GM12878 (cell line): ENCODE results near the gene GNAZ. TPM values are rescaled to one million over a fixed set of nuclear protein-coding genes. Genes with fewer than 3 reads are reported as not detected.

Experiments used
- ATAC-seq: fragments of 200-7000 bp; cut with Tn5 transposase; 3 replicates; pipeline ENCODE4 v1.9.1; 2020; ENCODE audit warnings: mild to moderate bottlenecking, moderate library complexity
- BruUV-seq: library from RNA; stranded (reverse); fragments of 400-500 nt; replicated peaks from 2 replicates; lab custom pipeline; 2021; lab: Mats Ljungman, UMichigan
- CTCF ChIA-PET: fragments of 300-600 bp; sonication (Branson Sonifier 250); formaldehyde crosslinking; extraction: SDS; loops from one replicate; lab custom pipeline; 2021; ENCODE audit warnings: inconsistent platforms; lab: Yijun Ruan, JAX
- POLR2A ChIA-PET: fragments of 350-600 bp; formaldehyde crosslinking; extraction: SDS; loops from one replicate; lab custom pipeline; 2021; ENCODE audit warnings: inconsistent platforms; lab: Charles Lee
- RAD21 ChIA-PET: fragments of 300-600 bp; sonication (Branson Sonifier 250); formaldehyde crosslinking; loops from one replicate; lab custom pipeline; 2023; ENCODE audit warnings: antibody characterized with exemption; ENCODE audit not compliant: unreplicated experiment; lab: Charles Lee
- SMC1A ChIA-PET: fragments of 300-600 bp; sonication (Branson Sonifier 250); formaldehyde crosslinking; loops from one replicate; lab custom pipeline; 2023; ENCODE audit not compliant: unreplicated experiment, uncharacterized antibody; lab: Charles Lee
- DNase-seq: peaks from one replicate; pipeline ENCODE4 v3.0.0-alpha.2; 2011; ENCODE audit warnings: low read depth, low spot score
- FAIRE-seq: peaks from 3 replicates; lab custom pipeline; 2011; peaks lifted over from hg19 to GRCh38; lab: Jason Lieb, UNC
- H2AFZ ChIP-seq: 2 replicates; pipeline ENCODE4 v1.6.0; 2011; ENCODE audit warnings: low read depth, low read length, control low read depth; ENCODE audit not compliant: control insufficient read depth
- H3K27ac ChIP-seq: 2 replicates; pipeline ENCODE4 v1.5.1; 2011; ENCODE audit warnings: control low read depth; ENCODE audit not compliant: control insufficient read depth, insufficient read depth
- H3K27me3 ChIP-seq, 2 experiments: replicated peaks in 1 of 2; 2 replicates each; pipeline versions ENCODE4 v1.6.0 to v1.6.1; 2011; ENCODE audit warnings: low read length in 1 of 2; ENCODE audit not compliant: control insufficient read depth in 2 of 2, insufficient read depth in 2 of 2
- H3K36me3 ChIP-seq, 2 experiments: 2 replicates each; pipeline ENCODE4 v1.5.1; 2011; ENCODE audit warnings: low read length in 1 of 2; ENCODE audit not compliant: control insufficient read depth in 2 of 2, insufficient read depth in 2 of 2
- H3K4me1 ChIP-seq: 2 replicates; pipeline ENCODE4 v1.6.1; 2011; ENCODE audit warnings: mild to moderate bottlenecking, low read length, moderate library complexity, mixed read lengths; ENCODE audit not compliant: control insufficient read depth, insufficient read depth
- H3K4me2 ChIP-seq: 2 replicates; pipeline ENCODE4 v1.6.0; 2011; ENCODE audit warnings: control low read depth; ENCODE audit not compliant: control insufficient read depth, insufficient read depth
- H3K4me3 ChIP-seq: fragments of 200-600 bp; sonication (generic); 2 replicates; pipeline ENCODE4 v1.5.1; 2016
- H3K79me2 ChIP-seq: 2 replicates; pipeline ENCODE4 v1.6.0; 2011; ENCODE audit warnings: low read length; ENCODE audit not compliant: control insufficient read depth, insufficient read depth
- H3K9ac ChIP-seq: 2 replicates; pipeline ENCODE4 v1.8.0; 2011; ENCODE audit warnings: low read length, control low read depth, mixed read lengths; ENCODE audit not compliant: control insufficient read depth, insufficient read depth
- H3K9me3 ChIP-seq: replicated peaks from 3 replicates; pipeline ENCODE4 v1.5.1; 2011; ENCODE audit warnings: mild to moderate bottlenecking, low read length; ENCODE audit not compliant: control insufficient read depth, insufficient read depth
- H4K20me1 ChIP-seq: 2 replicates; pipeline ENCODE4 v1.6.0; 2011; ENCODE audit not compliant: control insufficient read depth, insufficient read depth
- EZH2 ChIP-seq: IDR thresholded peaks from 2 replicates; pipeline ENCODE4 v1.6.1; 2012; ENCODE audit warnings: low read depth, mild to moderate bottlenecking, control low read depth, inconsistent platforms, low read length, borderline replicate concordance; ENCODE audit not compliant: control insufficient read depth
- PML ChIP-seq: IDR thresholded peaks from 2 replicates; pipeline ENCODE4 v1.6.1; 2012; ENCODE audit warnings: low read length, inconsistent platforms
- PRDM15 ChIP-seq: fragments of 450-650 bp; formaldehyde crosslinking; IDR thresholded peaks from 2 replicates; pipeline ENCODE4 v1.4.0; 2020; ENCODE audit warnings: mild to moderate bottlenecking, moderate library complexity
- ZNF592 ChIP-seq: fragments of 450-650 bp; IDR thresholded peaks from 2 replicates; pipeline ENCODE4 v1.6.1; 2017; ENCODE audit warnings: mild to moderate bottlenecking, moderate library complexity
- WGBS: methylation state at CpG from one replicate; pipeline ENCODE4 v1.1.6; 2016; ENCODE audit warnings: low lambda C conversion rate; ENCODE audit not compliant: insufficient replicate concordance, insufficient coverage; ENCODE audit errors: missing lambda C conversion rate; 5-methylcytosine and 5-hydroxymethylcytosine counted together
- in situ Hi-C: fragments of 300-500 bp; cut with MboI; formaldehyde crosslinking; loops from 9 replicates; pipeline ENCODE4 v1.14.3; 2018; ENCODE audit warnings: mixed read lengths
- intact Hi-C: fragments of 100-400 bp; cut with micrococcal nuclease; formaldehyde crosslinking; loops from one replicate; pipeline ENCODE4 v1.14.2; 2022; ENCODE audit not compliant: unreplicated experiment
- polyA plus RNA-seq, 11 experiments: library from polyadenylated mRNA; depleted of rRNA in 4 of 11; unstranded in 6 of 11; stranded (reverse) in 5 of 11; fragments of >200 nt; fragmentation: Nextera tagmentation in 4 of 11; fragmentation: Illumina TruSeq in 1 of 11; extraction: Ambion mirVana in 4 of 11; extraction: Trizol in 1 of 11; gene quantifications; 1 replicate in 1 of 11; 2 replicates in 10 of 11; pipeline versions ENCODE4 v1.2.1 to v1.2.3, GENCODE V29; 2011 to 2016; ENCODE audit warnings: inconsistent platforms in 2 of 11, missing spikeins in 2 of 11, low read depth in 1 of 11
- total RNA-seq, 4 experiments: library from RNA; depleted of rRNA in 3 of 4; stranded (reverse); fragments of >200 nt in 3 of 4; fragmentation: Illumina TruSeq in 1 of 4; extraction: Trizol in 1 of 4; gene quantifications; 2 replicates each; pipeline versions ENCODE4 v1.2.1 to v1.2.3, GENCODE V29; 2013 to 2021

GNAZ gene
- total and polyA plus RNA-seq, 10 of the 15 experiments (the other 5 are each of a cell fraction or from before 2014, with no cell fraction given), result 0.09 to 1.0 (median 0.44) TPM; not detected in 1

GRCh38 chr22:23144432-23144831 is 74.1 kb downstream of the GNAZ start:
- no peaks in the 10 kb centered on the region for H3K9me3 ChIP-seq
- WGBS, result 96% methylated on average over 4 of the region's 4 CpGs
- ChIA-PET POLR2A (interaction anchor here (0.5 to 3.2 kb wide), 15 partner anchors 9 to 1285 kb away, joined by 3 to 12 read pairs (median 4); no protein-coding TSS in a partner anchor), RAD21 (interaction anchor here (0.5 to 2.7 kb wide), 11 partner anchors 9 to 1411 kb away, joined by 3 to 13 read pairs (median 4); partner anchors contain the start of gene BCR), SMC1A (interaction anchor here (0.6 to 2.0 kb wide), 9 partner anchors 9 to 190 kb away, joined by 3 to 15 read pairs (median 4); no protein-coding TSS in a partner anchor), CTCF (interaction anchor here (0.9 to 2.0 kb wide), 15 partner anchors 10 to 288 kb away, joined by 3 to 21 read pairs (median 4); no protein-coding TSS in a partner anchor)
- TF ChIP-seq ZNF592, result no peak
- TF ChIP-seq PRDM15, result no peak
- TF ChIP-seq EZH2, result no peak
- TF ChIP-seq PML, result no peak
- intact Hi-C loops, result loop anchor here (10.0 kb wide), 1 partner anchor 290 kb away; no protein-coding TSS in a partner anchor
- H3K4me3 ChIP-seq, result peak overlapping the region; percentile 16; the same call in 1 of the 2 replicates
- BruUV-seq, result TSS peak; percentile 78
- H3K9ac ChIP-seq, result no peak overlapping the region
- DNase-seq, result no peak
- in situ Hi-C loops, result no loop called here
- FAIRE-seq, result no peak
- H3K27ac ChIP-seq, result no peak overlapping the region
- H3K4me1 ChIP-seq, result peaks cover 48% of the 10 kb centered on the region
- peak overlapping the region; percentile 70 for H3K4me2 ChIP-seq
- H3K27me3 ChIP-seq, result no peaks in the 10 kb centered on the region
- ATAC-seq, result no peak
- peak overlapping the region; percentile 42 for H2AFZ ChIP-seq
- H3K79me2 ChIP-seq, result no peaks in the 10 kb centered on the region
- H4K20me1 ChIP-seq, result no peaks in the 10 kb centered on the region
- H3K36me3 ChIP-seq, result no peaks in the 10 kb centered on the region
